ENCODE data around the gene EDC4. TPM values are rescaled to one million over a fixed set of nuclear protein-coding genes. Genes with fewer than 3 reads are reported as not detected.

The EDC4 gene
- total RNA-seq, 1 experiment from 2014 or later, result 106 TPM

DNA sequence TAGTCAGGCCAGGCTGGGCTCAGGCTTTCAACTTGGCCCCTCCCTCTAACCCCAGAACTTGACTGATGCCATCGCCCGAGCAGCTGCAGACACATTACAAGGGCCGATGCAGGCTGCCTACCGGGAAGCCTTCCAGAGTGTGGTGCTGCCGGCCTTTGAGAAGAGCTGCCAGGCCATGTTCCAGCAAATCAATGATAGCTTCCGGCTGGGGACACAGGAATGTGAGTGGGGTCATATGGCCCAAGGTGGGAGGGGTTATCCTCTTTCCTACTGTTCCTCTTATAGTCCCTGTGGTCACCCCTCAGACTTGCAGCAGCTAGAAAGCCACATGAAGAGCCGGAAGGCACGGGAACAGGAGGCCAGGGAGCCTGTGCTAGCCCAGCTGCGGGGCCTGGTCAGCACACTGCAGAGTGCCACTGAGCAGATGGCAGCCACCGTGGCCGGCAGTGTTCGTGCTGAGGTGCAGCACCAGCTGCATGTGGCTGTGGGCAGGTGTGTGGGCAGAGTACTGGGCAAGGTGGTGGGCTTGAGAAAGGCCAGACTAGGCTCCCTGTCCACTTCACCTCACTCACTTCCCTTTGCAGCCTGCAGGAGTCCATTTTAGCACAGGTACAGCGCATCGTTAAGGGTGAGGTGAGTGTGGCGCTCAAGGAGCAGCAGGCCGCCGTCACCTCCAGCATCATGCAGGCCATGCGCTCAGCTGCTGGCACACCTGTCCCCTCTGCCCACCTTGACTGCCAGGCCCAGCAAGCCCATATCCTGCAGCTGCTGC lies 9.7 kb downstream of the EDC4 start:
- Histone ChIP-seq H2BK5ac (ENCODE audit: insufficient read length, low read length) (no peak overlapping the region), H2AFZ (ENCODE audit: low read length) (no peak overlapping the region), H2BK12ac (ENCODE audit: insufficient read length, low read depth, low read length) (no peak overlapping the region), H2AK5ac (ENCODE audit: insufficient read length, low read length) (no peak overlapping the region), H2BK20ac (ENCODE audit: low read depth, low read length, poor library complexity, severe bottlenecking) (no peak overlapping the region), H4K20me1 (ENCODE audit: control insufficient read depth, insufficient read depth, insufficient read length) (no peaks in the 10 kb centered on the region), H3K27ac (ENCODE audit: insufficient read length, low read depth, low read length) (no peak overlapping the region), H3K23me2 (ENCODE audit: insufficient read length, low read depth, low read length, poor library complexity, severe bottlenecking) (no peaks in the 10 kb centered on the region), H3K14ac (ENCODE audit: insufficient read depth, low read length) (no peak overlapping the region), H3K4ac (ENCODE audit: low read depth, low read length) (no peak overlapping the region), H3K79me1 (ENCODE audit: insufficient read depth, low read depth, low read length, poor library complexity, severe bottlenecking) (no peaks in the 10 kb centered on the region), H2BK15ac (ENCODE audit: low read depth, low read length) (no peak overlapping the region), H2BK120ac (ENCODE audit: low read depth, low read length, poor library complexity, severe bottlenecking) (no peak overlapping the region), H3K23ac (ENCODE audit: insufficient read length, low read depth, low read length) (no peak overlapping the region), H3K18ac (ENCODE audit: insufficient read length, low read depth, low read length) (no peak overlapping the region), H3K4me2 (ENCODE audit: insufficient read depth, insufficient read length, low read length) (no peak overlapping the region), H4K8ac (replicated peaks; ENCODE audit: insufficient read length, low read depth, low read length) (no peak overlapping the region), H3K4me1 (ENCODE audit: insufficient read depth, low read length) (no peaks in the 10 kb centered on the region), H3K27me3 (ENCODE audit: insufficient read depth, low read length) (no peaks in the 10 kb centered on the region), H4K5ac (ENCODE audit: insufficient read length, low read depth, low read length) (no peak overlapping the region), H3K9ac (ENCODE audit: extremely low read depth, insufficient read length, low read length) (no peak overlapping the region), H3K56ac (ENCODE audit: insufficient read length, low read depth, low read length) (no peak overlapping the region), H3T11ph (ENCODE audit: low read length) (no peak overlapping the region), H3K79me2 (ENCODE audit: insufficient read depth, low read length) (no peaks in the 10 kb centered on the region), H4K91ac (ENCODE audit: insufficient read length, low read depth, low read length) (no peak overlapping the region), H3K9me3 (ENCODE audit: control insufficient read depth, low read depth, low read length) (no peaks in the 10 kb centered on the region)
- Mint-ChIP-seq H3K9me3 (no peaks in the 10 kb centered on the region), H3K4me1 (peaks cover 13 to 24% of the 10 kb centered on the region in 2 experiments), H3K27ac (peak overlapping the region in 1 of 3 experiments; percentile 29; a peak in 1 of 7 replicates), H3K36me3 (ENCODE audit: insufficient read depth in 1 of 3, low read depth in 3 of 3) (peaks cover 29 to 63% (median 63%) of the 10 kb centered on the region in 3 experiments), H3K27me3 (ENCODE audit: low read depth) (no peaks in the 10 kb centered on the region; the same call in none of the 2 replicates), H3K4me3 (no peak overlapping the region)
- no peak for TF ChIP-seq CTCF (conservative IDR thresholded peaks at IDR 0.05)
- DNase-seq, result no peak
- no CpG with 5 or more reads among the region's 18 CpGs for WGBS (ENCODE audit: extremely low coverage, insufficient read length, low lambda C conversion rate)

Measured in H9 (cell line).